Activated effector memory CD4-positive, alpha-beta T cell treated with anti-CD3 and anti-CD28 coated beads, Interleukin-2, amount 50 U/mL, for 16 hours (primary cell): ENCODE results near the gene NCOA1.
"Not testable (repeated sequence)": the region's sequence is repeated elsewhere in the genome, so short reads cannot be mapped to it uniquely, and the experiment has no call there.

Source experiments
- DNase-seq: peaks from one replicate; pipeline ENCODE4 v3.0.0-alpha.2; 2020

The NCOA1 gene

DNA sequence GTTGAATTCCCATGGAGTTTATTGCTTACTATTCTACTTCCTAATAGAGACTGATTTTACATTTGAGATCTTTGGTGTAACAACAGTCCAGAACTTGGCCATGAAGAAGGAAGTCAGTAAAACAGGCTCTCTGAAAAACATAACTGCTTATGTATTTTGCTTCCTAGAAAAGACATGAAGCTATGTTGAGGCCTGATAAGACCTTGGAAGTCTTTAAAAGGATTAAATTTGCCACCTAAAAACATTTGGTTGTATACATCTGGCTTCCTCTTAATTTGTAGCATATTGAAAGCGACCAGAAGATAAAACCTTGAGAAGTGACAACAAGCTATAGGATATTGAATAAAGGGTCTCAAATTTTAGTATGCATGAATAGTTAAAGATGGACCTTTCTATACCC, 265.7 kb downstream of the NCOA1 start:
- DNase-seq, result no peak

DNA sequence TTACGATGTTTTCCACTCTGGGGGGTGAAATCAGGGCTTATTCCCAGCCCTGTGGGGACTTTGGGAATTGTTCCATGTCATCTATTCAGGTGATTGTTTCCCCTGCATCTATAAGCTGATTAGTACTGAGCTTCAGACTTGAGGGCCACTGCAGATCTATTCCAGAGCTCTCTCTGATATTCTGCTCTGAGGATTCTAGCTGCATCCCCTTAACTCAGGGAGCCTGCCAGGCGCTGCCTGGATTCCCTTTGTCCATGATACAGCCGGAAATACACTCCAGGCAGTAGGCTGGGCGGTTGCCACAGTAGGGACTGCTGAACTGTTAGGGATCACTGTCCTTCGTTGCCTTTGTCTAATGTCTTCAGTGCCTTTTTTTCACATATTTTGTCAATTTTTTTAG, 270.8 kb downstream of the NCOA1 start:
- no peak for DNase-seq

- DNase-seq, result no peak
Measured at GRCh38 chr2:24762518-24762917, 271.5 kb downstream of the NCOA1 start.

DNA sequence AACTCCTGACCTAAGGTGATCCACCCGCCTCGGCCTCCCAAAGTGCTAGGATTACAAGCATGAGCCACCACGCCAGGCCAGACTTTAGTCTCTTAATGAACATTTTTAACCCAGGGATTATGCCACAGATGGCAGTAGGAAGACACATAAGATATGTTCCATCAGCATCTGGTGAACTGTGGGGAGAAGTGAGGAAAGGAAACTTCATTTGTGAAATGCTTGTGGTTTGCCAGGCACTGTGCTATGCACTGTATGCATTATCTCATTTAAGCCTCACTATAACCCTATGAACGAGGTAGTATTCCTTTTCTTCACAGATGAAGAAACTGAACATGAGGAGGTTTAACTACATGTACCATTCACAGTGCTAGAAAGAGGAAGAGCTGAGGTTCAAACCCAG, 272.8 kb downstream of the NCOA1 start:
- no peak for DNase-seq

GRCh38 chr2:24766609-24767008, 275.6 kb downstream of the NCOA1 start:
- DNase-seq, result no peak

GRCh38 chr2:24768013-24768412, 277.0 kb downstream of the NCOA1 start:
- DNase-seq, result no peak

DNA sequence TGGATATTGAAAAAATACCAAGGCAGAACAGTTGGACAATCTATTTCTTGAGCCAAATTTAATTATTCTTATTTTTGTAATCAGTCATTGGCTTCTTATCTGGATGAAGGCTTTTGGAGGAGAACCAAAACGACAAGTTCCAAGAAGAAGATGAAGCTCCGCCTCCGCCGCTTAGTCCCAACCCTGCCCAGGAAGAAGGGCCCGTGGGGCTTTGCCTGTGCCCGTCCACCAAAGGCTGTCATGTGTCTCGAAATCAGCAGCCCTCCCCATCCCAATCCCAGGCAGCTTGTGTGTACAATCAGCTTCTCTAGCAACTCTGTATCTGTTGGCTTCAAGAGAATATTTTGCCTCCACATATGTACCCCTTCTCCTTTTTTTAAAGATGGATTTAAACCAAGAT, 277.5 kb downstream of the NCOA1 start:
- DNase-seq, result no peak

GRCh38 chr2:24771061-24771460, 280.0 kb downstream of the NCOA1 start:
- DNase-seq, result no peak

- no peak for DNase-seq
Measured at GRCh38 chr2:24771764-24772586, 280.9 kb downstream of the NCOA1 start.

DNA sequence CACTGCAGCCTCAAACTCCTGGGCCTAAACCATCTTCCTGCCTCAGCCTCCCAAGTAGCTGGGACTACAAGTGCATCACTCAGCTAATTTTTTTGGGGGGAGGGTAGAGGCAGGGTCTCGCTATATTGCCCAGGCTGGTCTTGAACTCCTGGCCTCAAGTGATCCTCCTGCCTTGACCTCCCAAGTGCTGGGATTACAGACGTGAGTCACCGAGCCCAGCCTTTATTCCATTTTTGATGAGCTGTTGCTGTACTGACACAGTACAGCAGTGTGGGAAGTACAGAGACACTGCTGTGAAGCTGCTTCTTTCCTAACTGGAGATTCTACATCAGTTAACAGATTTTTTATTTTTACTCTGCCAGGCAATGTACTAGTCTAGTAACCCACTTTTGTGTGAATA, 283.3 kb downstream of the NCOA1 start:
- no peak for DNase-seq

DNA sequence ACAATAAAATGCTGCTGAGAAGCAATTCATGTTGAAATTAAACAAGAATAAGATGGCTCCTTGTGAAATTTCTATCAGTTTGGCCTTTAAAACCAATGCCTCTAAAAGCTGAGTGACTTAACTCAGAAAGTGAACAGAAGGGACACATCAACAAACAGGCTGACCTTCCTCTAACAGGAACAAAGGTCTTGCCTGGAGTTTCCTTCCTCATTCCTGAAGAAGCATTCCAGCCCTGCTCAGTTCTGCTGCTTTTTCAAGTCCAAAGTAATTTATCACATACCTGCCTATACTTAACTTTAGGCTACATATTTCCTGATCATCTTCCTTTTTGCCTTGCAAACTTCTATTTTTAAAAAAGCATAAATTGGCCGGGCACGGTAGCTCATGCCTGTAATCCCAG, 288.1 kb downstream of the NCOA1 start:
- no peak for DNase-seq

- no peak for DNase-seq
Measured at GRCh38 chr2:24783641-24784040, 292.6 kb downstream of the NCOA1 start.

- DNase-seq, result no peak
Measured at GRCh38 chr2:24785671-24786321, 294.7 kb downstream of the NCOA1 start.

- no peak for DNase-seq
Measured at GRCh38 chr2:24787532-24787931, 296.5 kb downstream of the NCOA1 start.

GRCh38 chr2:24788816-24789215, 297.8 kb downstream of the NCOA1 start:
- no peak for DNase-seq

- DNase-seq, result no peak
Measured at GRCh38 chr2:24791452-24791851, 300.4 kb downstream of the NCOA1 start.

- no peak for DNase-seq
Measured at GRCh38 chr2:24792542-24792873, 301.5 kb downstream of the NCOA1 start.

- DNase-seq, result peak; percentile 98
Measured at GRCh38 chr2:24792874-24793760, 302.1 kb downstream of the NCOA1 start, which contains the start of the genes CENPO and PTRHD1. Gene CENPO, plus strand, starts transcription at chr2:24793425. Its CDS starts 495 bp downstream, at chr2:24793920. Gene PTRHD1, minus strand, starts transcription at chr2:24793391. Its CDS starts 14 bp downstream, at chr2:24793377.

- no peak for DNase-seq
Measured at GRCh38 chr2:24793761-24794435, 302.8 kb downstream of the NCOA1 start.

- no peak for DNase-seq
Measured at GRCh38 chr2:24797644-24798043, 306.6 kb downstream of the NCOA1 start.

GRCh38 chr2:24800487-24800886, 309.4 kb downstream of the NCOA1 start:
- DNase-seq, result not testable (repeated sequence)

DNA sequence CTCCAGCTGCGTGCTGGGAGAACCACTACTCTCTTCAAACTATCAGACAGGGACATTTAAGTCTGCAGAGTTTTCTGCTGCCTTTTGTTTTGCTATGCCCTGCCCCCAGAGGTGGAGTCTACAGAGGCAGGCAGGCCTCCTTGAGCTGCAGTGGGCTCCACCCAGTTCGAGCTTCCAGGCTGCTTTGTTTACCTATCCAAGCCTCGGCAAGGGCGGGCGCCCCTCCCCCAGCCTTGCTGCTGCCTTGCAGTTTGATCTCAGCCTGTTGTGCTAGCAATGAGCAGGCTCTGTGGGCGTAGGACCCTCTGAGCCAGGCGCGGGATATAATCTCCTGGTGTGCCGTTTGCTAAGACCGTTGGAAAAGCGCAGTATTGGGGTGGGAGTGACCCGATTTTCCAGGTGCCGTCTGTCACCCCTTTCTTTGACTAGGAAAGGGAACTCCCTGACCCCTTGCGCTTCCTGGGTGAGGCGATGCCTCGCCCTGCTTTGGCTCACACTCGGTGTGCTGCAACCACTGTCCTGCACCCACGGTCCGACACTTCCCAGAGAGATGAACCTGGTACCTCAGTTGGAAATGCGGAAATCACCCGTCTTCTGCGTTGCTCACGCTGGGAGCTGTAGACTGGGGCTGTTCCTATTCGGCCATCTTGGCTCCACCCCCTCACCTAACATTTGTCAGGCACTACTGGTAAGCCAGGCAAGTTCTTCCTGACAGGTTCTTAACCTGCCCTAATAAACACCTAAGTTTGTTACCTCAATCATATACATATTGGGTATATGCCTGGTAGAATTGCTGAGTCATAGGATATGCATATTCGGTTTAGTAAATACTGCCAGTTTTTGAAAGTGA, 315.0 kb downstream of the NCOA1 start:
- DNase-seq, result not testable (repeated sequence)
